Subcutaneous adipose tissue (tissue), 4 donors: ENCODE data around the gene RAPGEF6. TPM values are rescaled to one million over a fixed set of nuclear protein-coding genes. Genes with fewer than 3 reads are reported as not detected.

Source experiments
- CTCF ChIP-seq: fragments of 450-650 bp; IDR thresholded peaks from one replicate; pipeline ENCODE4 v1.5.1; 2016; ENCODE audit warnings: low read depth, mild to moderate bottlenecking, control low read depth, antibody characterized with exemption, moderate library complexity
- total RNA-seq, 4 donors: library from RNA; depleted of rRNA; stranded (reverse); fragments of >200 nt; gene quantifications; one replicate each; pipeline ENCODE4 v1.1.0, GENCODE V29; 2016

The RAPGEF6 gene
- total RNA-seq, 4 donors from 2014 or later = 18.1 to 26.6 (median 22.0) TPM

DNA sequence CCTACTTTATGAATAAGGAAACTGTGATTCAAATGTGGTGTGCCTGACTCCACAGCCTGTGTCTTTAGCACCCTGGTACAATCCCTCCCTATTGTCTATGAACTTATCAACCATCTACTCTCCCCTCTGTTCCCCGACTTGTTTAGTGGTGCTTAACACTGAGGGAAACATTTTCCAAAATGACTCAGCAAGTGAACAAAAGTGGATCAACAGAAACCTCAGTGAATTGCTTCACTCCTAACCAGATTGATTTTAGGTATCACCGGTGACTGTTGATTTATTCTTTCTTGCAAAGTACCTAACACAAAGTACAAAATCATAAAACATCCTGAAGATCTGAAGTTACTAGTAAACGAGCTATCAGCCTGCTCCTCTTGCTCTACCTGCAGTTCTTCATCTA lies 42.1 kb upstream of the RAPGEF6 start:
- no peak for TF ChIP-seq CTCF

GRCh38 chr5:131672776-131673175 lies 37.7 kb upstream of the RAPGEF6 start:
- no peak for TF ChIP-seq CTCF

- TF ChIP-seq CTCF = no peak
These were observed 37.1 kb upstream of the RAPGEF6 start for GRCh38 chr5:131671994-131672655.

- TF ChIP-seq CTCF = no peak
These were observed 36.4 kb upstream of the RAPGEF6 start for GRCh38 chr5:131671409-131671808.

GRCh38 chr5:131664929-131665328 lies 29.9 kb upstream of the RAPGEF6 start:
- no peak for TF ChIP-seq CTCF

DNA sequence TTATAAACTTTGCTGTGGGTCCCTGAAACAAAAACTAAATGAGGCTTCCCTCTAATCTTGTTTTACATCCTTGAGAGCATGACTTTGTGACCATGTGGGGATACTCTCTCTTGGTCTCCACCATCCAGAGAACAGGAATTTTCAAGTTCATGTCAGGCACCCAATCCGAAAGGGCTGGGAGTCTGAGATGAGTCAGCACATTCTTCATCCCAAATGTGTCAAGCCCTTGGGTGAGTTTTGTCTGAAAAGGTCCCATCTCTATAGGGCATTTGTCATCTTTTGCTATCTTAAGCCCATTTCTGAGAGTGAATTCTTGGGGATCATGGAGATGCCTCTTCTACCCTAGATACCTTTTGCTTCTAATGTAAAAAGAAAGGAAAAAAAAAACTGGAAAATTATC lies 26.9 kb upstream of the RAPGEF6 start:
- TF ChIP-seq CTCF = no peak

GRCh38 chr5:131659841-131660240 lies 24.8 kb upstream of the RAPGEF6 start:
- TF ChIP-seq CTCF = no peak
